Activated T-cell treated with anti-CD3 and anti-CD28 coated beads for 4 hours (primary cell): ENCODE measurements around the gene FSHR.

Experiments
- DNase-seq: peaks from one replicate; pipeline ENCODE4 v3.0.0-alpha.2; 2020

FSHR gene

GRCh38 chr2:48952143-48952542 lies 202.2 kb downstream of the FSHR start:
- no peak for DNase-seq

- DNase-seq: no peak
Observed at GRCh38 chr2:48948400-48949125, 205.8 kb downstream of the FSHR start.

- DNase-seq: peak; percentile 0
Observed at GRCh38 chr2:48946449-48947048, 207.8 kb downstream of the FSHR start.

GRCh38 chr2:48944956-48945355 lies 209.4 kb downstream of the FSHR start:
- no peak for DNase-seq

- DNase-seq: no peak
Observed at GRCh38 chr2:48943436-48943835, 210.9 kb downstream of the FSHR start.

GRCh38 chr2:48941908-48942307 lies 212.4 kb downstream of the FSHR start:
- no peak for DNase-seq

GRCh38 chr2:48941456-48941855 lies 212.9 kb downstream of the FSHR start:
- DNase-seq: no peak

GRCh38 chr2:48940606-48941005 lies 213.7 kb downstream of the FSHR start:
- no peak for DNase-seq

- no peak for DNase-seq
Observed at GRCh38 chr2:48939232-48939631, 215.1 kb downstream of the FSHR start.

GRCh38 chr2:48938231-48938630 lies 216.1 kb downstream of the FSHR start:
- DNase-seq: no peak

GRCh38 chr2:48934807-48935206 lies 219.5 kb downstream of the FSHR start:
- DNase-seq: no peak

GRCh38 chr2:48933828-48934497 lies 220.4 kb downstream of the FSHR start:
- no peak for DNase-seq

- no peak for DNase-seq
Observed at GRCh38 chr2:48932667-48933066, 221.6 kb downstream of the FSHR start.

- DNase-seq: no peak
Observed at GRCh38 chr2:48929571-48930301, 224.6 kb downstream of the FSHR start.

GRCh38 chr2:48927355-48927754 lies 227.0 kb downstream of the FSHR start:
- no peak for DNase-seq

- no peak for DNase-seq
Observed at GRCh38 chr2:48915884-48916283, 238.4 kb downstream of the FSHR start.

GRCh38 chr2:48915227-48915626 lies 239.1 kb downstream of the FSHR start:
- no peak for DNase-seq

- no peak for DNase-seq
Observed at GRCh38 chr2:48914477-48915089, 239.7 kb downstream of the FSHR start.
